Type B pancreatic cell (in vitro differentiated cells): ENCODE results near the gene ATP10D. TPM values are rescaled to one million over a fixed set of nuclear protein-coding genes. Genes with fewer than 3 reads are reported as not detected.
A peak's percentile ranks its signal among the peaks of the same experiment; 100 is the strongest.

Experiments
- DNase-seq: peaks from one replicate; pipeline ENCODE4 v3.0.0; 2021; ENCODE audit warnings: mixed read lengths; ENCODE audit not compliant: unreplicated experiment; ENCODE audit errors: extremely low spot score
- H3K27ac Mint-ChIP-seq: 2 replicates; pipeline ENCODE4 v1.8.0; 2021; ENCODE audit warnings: mild to moderate bottlenecking, mixed read lengths
- H3K27me3 Mint-ChIP-seq: 2 replicates; pipeline ENCODE4 v1.8.0; 2021; ENCODE audit warnings: mixed read lengths
- H3K36me3 Mint-ChIP-seq: 2 replicates; pipeline ENCODE4 v1.8.0; 2021; ENCODE audit warnings: mixed read lengths
- H3K4me1 Mint-ChIP-seq: one replicate; pipeline ENCODE4 v1.8.0; 2021; ENCODE audit warnings: mixed read lengths; ENCODE audit not compliant: unreplicated experiment
- H3K4me3 Mint-ChIP-seq: 2 replicates; pipeline ENCODE4 v1.8.0; 2021; ENCODE audit warnings: mild to moderate bottlenecking, mixed read lengths
- H3K9me3 Mint-ChIP-seq: 2 replicates; pipeline ENCODE4 v1.8.0; 2021; ENCODE audit warnings: mixed read lengths
- CTCF ChIP-seq: fragments of 200-600 bp; sonication (generic); conservative IDR thresholded peaks from 2 replicates; pipeline ENCODE4 v1.5.0; 2021; ENCODE audit warnings: antibody characterized with exemption, mild to moderate bottlenecking
- total RNA-seq: library from RNA; stranded (reverse); gene quantifications from 2 replicates; pipeline ENCODE4 v1.2.1, GENCODE V29; 2021; ENCODE audit warnings: low replicate concordance

ATP10D gene
- total RNA-seq, 1 donor from 2014 or later = 33.5 TPM

GRCh38 chr4:47488706-47489105, 3.6 kb downstream of the ATP10D start:
- Mint-ChIP-seq H3K36me3 (peaks cover 9% of the 10 kb centered on the region), H3K27me3 (no peaks in the 10 kb centered on the region), H3K9me3 (no peaks in the 10 kb centered on the region), H3K27ac (no peak overlapping the region), H3K4me1 (peaks cover 20% of the 10 kb centered on the region), H3K4me3 (peak overlapping the region; percentile 28)
- no peak for DNase-seq
- TF ChIP-seq CTCF = no peak

- peaks cover 14% of the 10 kb centered on the region for H3K4me1 Mint-ChIP-seq
- peak overlapping the region; percentile 1 for H3K4me3 Mint-ChIP-seq
- no peak for DNase-seq
- no peak overlapping the region for H3K27ac Mint-ChIP-seq
- H3K9me3 Mint-ChIP-seq = no peaks in the 10 kb centered on the region
- peaks cover 9% of the 10 kb centered on the region for H3K36me3 Mint-ChIP-seq
- no peaks in the 10 kb centered on the region for H3K27me3 Mint-ChIP-seq
- peak; percentile 65 for TF ChIP-seq CTCF
Measured at GRCh38 chr4:47490550-47490949, 5.5 kb downstream of the ATP10D start.

- Mint-ChIP-seq H3K27ac (no peak overlapping the region), H3K9me3 (no peaks in the 10 kb centered on the region), H3K27me3 (no peaks in the 10 kb centered on the region), H3K36me3 (peaks cover 9% of the 10 kb centered on the region), H3K4me3 (no peak overlapping the region), H3K4me1 (peaks cover 4% of the 10 kb centered on the region)
- TF ChIP-seq CTCF = no peak
- no peak for DNase-seq
Measured at GRCh38 chr4:47493238-47494123, 8.4 kb downstream of the ATP10D start.

GRCh38 chr4:47494124-47494430, 9.0 kb downstream of the ATP10D start:
- no peak for DNase-seq
- no peak for TF ChIP-seq CTCF
- H3K4me1 Mint-ChIP-seq = peaks cover 4% of the 10 kb centered on the region
- H3K27me3 Mint-ChIP-seq = no peaks in the 10 kb centered on the region
- peaks cover 11% of the 10 kb centered on the region for H3K36me3 Mint-ChIP-seq
- H3K9me3 Mint-ChIP-seq = no peaks in the 10 kb centered on the region
- H3K4me3 Mint-ChIP-seq = no peak overlapping the region
- H3K27ac Mint-ChIP-seq = no peak overlapping the region

- peaks cover 3% of the 10 kb centered on the region for H3K36me3 Mint-ChIP-seq
- no peaks in the 10 kb centered on the region for H3K27me3 Mint-ChIP-seq
- TF ChIP-seq CTCF = no peak
- H3K27ac Mint-ChIP-seq = no peak overlapping the region
- no peaks in the 10 kb centered on the region for H3K9me3 Mint-ChIP-seq
- H3K4me1 Mint-ChIP-seq = no peaks in the 10 kb centered on the region
- no peak overlapping the region for H3K4me3 Mint-ChIP-seq
- no peak for DNase-seq
Measured at GRCh38 chr4:47498899-47499298, 13.8 kb downstream of the ATP10D start.
